ENCODE data around the gene TET1. TPM values are rescaled to one million over a fixed set of nuclear protein-coding genes. Genes with fewer than 3 reads are reported as not detected.

TET1 gene
- total and polyA plus RNA-seq, 4 donors, result 0.06 to 2.1 (median 0.75) TPM

DNA sequence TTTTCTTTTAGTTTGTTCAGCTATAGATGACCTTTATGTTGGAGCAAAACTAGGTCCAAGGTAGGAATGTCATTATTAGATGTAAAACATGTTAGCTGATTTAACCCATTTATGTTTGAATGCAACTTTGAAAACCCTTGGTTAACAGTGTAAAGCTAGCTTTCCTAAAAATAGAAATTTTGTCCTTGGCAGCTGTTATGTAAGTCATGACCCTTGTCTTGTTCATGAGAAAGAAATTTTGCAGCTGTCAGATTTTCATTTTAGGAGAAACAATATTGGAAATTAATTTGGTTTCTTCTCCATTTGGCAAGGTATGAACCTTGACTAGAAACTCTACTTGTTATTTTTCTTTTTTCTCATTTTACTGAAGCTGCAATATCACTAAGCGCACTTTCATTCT lies 137.0 kb downstream of the TET1 start:
- TF ChIP-seq, protein P1, sequence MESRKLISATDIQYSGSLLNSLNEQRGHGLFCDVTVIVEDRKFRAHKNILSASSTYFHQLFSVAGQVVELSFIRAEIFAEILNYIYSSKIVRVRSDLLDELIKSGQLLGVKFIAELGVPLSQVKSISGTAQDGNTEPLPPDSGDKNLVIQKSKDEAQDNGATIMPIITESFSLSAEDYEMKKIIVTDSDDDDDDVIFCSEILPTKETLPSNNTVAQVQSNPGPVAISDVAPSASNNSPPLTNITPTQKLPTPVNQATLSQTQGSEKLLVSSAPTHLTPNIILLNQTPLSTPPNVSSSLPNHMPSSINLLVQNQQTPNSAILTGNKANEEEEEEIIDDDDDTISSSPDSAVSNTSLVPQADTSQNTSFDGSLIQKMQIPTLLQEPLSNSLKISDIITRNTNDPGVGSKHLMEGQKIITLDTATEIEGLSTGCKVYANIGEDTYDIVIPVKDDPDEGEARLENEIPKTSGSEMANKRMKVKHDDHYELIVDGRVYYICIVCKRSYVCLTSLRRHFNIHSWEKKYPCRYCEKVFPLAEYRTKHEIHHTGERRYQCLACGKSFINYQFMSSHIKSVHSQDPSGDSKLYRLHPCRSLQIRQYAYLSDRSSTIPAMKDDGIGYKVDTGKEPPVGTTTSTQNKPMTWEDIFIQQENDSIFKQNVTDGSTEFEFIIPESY (IDR thresholded peaks at IDR 0.05), result no peak
- peak; percentile 42 for TF ChIP-seq NR2F2 (IDR thresholded peaks at IDR 0.05)
- no peak for DNase-seq (ENCODE audit: low spot score)
- no peak overlapping the region for H3K4me3 ChIP-seq (ENCODE audit: low read depth in 1 of 3, low read length in 3 of 3)
- no peaks in the 10 kb centered on the region for H3K9me3 ChIP-seq (ENCODE audit: control insufficient read depth in 4 of 4, low read length in 3 of 4)
- H3K27ac ChIP-seq (ENCODE audit: low read depth in 1 of 2, low read length in 2 of 2), result no peak overlapping the region
- no peaks in the 10 kb centered on the region for H3K36me3 ChIP-seq (ENCODE audit: control insufficient read depth in 4 of 4, insufficient read depth in 3 of 4, low read depth in 1 of 4, low read length in 3 of 4)
- H3K9ac ChIP-seq (ENCODE audit: low read depth in 1 of 2, low read length in 2 of 2), result no peak overlapping the region
- WGBS, result 99% methylated on average over 1 of the region's 1 CpG
- H3K4me1 ChIP-seq (ENCODE audit: control insufficient read depth in 4 of 4, insufficient read depth in 4 of 4, low read length in 3 of 4), result peaks cover 0 to 2% (median 0%) of the 10 kb centered on the region in 4 donors
- no peaks in the 10 kb centered on the region for H3K27me3 ChIP-seq (ENCODE audit: control insufficient read depth in 4 of 4, insufficient read depth in 4 of 4, low read length in 3 of 4)

DNA sequence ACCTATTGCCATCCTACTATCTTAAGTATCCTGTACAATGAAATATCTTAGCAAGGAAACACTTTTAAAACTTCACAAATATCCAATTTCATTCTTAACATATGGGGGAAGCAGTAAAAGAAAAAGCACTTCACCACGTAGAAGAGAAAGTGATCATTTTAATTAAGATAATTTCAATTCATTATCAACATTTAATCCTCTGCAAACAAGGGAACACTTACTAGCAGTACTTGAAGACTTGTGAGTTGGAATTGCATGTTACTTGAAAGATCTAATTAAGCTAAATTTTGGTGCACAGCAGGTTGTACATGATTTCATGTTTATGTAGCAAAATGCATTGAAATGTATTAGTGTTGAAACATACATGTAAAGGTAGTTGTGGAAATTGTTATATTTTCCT lies 140.1 kb downstream of the TET1 start:
- H3K27me3 ChIP-seq (ENCODE audit: control insufficient read depth in 4 of 4, insufficient read depth in 4 of 4, low read length in 3 of 4), result no peaks in the 10 kb centered on the region
- no peak overlapping the region for H3K4me3 ChIP-seq (ENCODE audit: low read depth in 1 of 3, low read length in 3 of 3)
- H3K4me1 ChIP-seq (ENCODE audit: control insufficient read depth in 4 of 4, insufficient read depth in 4 of 4, low read length in 3 of 4), result peaks cover 0 to 2% (median 0%) of the 10 kb centered on the region in 4 donors
- TF ChIP-seq NR2F2 (IDR thresholded peaks at IDR 0.05) (no peak), RAD21 (IDR thresholded peaks at IDR 0.05) (no peak), SP1 (IDR thresholded peaks at IDR 0.05) (no peak), RXRA (IDR thresholded peaks at IDR 0.05) (no peak), FOXA1 (IDR thresholded peaks at IDR 0.05) (no peak), HNF4G (IDR thresholded peaks at IDR 0.05) (no peak), FOXA2 (IDR thresholded peaks at IDR 0.05) (no peak)
- TF ChIP-seq, protein P2, sequence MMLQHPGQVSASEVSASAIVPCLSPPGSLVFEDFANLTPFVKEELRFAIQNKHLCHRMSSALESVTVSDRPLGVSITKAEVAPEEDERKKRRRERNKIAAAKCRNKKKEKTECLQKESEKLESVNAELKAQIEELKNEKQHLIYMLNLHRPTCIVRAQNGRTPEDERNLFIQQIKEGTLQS (IDR thresholded peaks at IDR 0.05), result no peak
- TF ChIP-seq, protein P3, sequence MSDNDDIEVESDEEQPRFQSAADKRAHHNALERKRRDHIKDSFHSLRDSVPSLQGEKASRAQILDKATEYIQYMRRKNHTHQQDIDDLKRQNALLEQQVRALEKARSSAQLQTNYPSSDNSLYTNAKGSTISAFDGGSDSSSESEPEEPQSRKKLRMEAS (IDR thresholded peaks at IDR 0.05), result no peak
- no peaks in the 10 kb centered on the region for H3K36me3 ChIP-seq (ENCODE audit: control insufficient read depth in 4 of 4, insufficient read depth in 3 of 4, low read depth in 1 of 4, low read length in 3 of 4)
- H3K27ac ChIP-seq (ENCODE audit: low read depth in 1 of 2, low read length in 2 of 2), result no peak overlapping the region
- no peak overlapping the region for H3K9ac ChIP-seq (ENCODE audit: low read depth in 1 of 2, low read length in 2 of 2)
- WGBS, result 89% methylated on average over 1 of the region's 1 CpG
- H3K9me3 ChIP-seq (ENCODE audit: control insufficient read depth in 4 of 4, low read length in 3 of 4), result no peaks in the 10 kb centered on the region
- DNase-seq (ENCODE audit: low spot score), result no peak

DNA sequence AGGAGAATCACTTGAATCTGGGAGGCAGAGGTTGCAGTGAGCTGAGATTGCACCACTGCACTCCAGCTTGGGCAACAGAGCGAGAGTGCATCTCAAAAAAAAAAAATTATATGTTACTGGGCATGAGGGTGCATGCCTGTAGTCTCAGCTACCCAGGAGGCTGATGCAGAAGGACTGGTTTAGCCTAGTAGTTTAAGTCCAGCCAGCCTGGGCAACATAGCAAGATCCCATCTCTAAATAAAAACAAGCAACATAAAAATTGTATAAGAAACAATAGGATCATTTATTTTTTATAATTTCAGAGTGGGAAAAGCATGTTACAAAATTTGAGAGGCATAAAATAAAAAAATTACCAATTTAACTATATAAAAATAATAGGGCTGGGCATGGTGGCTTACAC lies 145.4 kb downstream of the TET1 start:
- no peak for TF ChIP-seq YY1 (IDR thresholded peaks at IDR 0.05)
- no peak for TF ChIP-seq RAD21 (IDR thresholded peaks at IDR 0.05)
- TF ChIP-seq, protein P2 (IDR thresholded peaks at IDR 0.05), result no peak
- TF ChIP-seq FOXA2 (IDR thresholded peaks at IDR 0.05), result no peak
- no peak for TF ChIP-seq GABPA (IDR thresholded peaks at IDR 0.05 in 1 of 2, conservative IDR thresholded peaks at IDR 0.05 in 1 of 2)
- TF ChIP-seq RXRA (IDR thresholded peaks at IDR 0.05), result no peak
- TF ChIP-seq, protein P3 (IDR thresholded peaks at IDR 0.05), result no peak
- TF ChIP-seq, protein P4, sequence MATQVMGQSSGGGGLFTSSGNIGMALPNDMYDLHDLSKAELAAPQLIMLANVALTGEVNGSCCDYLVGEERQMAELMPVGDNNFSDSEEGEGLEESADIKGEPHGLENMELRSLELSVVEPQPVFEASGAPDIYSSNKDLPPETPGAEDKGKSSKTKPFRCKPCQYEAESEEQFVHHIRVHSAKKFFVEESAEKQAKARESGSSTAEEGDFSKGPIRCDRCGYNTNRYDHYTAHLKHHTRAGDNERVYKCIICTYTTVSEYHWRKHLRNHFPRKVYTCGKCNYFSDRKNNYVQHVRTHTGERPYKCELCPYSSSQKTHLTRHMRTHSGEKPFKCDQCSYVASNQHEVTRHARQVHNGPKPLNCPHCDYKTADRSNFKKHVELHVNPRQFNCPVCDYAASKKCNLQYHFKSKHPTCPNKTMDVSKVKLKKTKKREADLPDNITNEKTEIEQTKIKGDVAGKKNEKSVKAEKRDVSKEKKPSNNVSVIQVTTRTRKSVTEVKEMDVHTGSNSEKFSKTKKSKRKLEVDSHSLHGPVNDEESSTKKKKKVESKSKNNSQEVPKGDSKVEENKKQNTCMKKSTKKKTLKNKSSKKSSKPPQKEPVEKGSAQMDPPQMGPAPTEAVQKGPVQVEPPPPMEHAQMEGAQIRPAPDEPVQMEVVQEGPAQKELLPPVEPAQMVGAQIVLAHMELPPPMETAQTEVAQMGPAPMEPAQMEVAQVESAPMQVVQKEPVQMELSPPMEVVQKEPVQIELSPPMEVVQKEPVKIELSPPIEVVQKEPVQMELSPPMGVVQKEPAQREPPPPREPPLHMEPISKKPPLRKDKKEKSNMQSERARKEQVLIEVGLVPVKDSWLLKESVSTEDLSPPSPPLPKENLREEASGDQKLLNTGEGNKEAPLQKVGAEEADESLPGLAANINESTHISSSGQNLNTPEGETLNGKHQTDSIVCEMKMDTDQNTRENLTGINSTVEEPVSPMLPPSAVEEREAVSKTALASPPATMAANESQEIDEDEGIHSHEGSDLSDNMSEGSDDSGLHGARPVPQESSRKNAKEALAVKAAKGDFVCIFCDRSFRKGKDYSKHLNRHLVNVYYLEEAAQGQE (IDR thresholded peaks at IDR 0.05), result no peak
- TF ChIP-seq EGR1 (IDR thresholded peaks at IDR 0.05; ENCODE audit: low read depth in 2 of 2), result no peak
- no peak for TF ChIP-seq JUND (IDR thresholded peaks at IDR 0.05)
- no peak for TF ChIP-seq HNF4G (IDR thresholded peaks at IDR 0.05)
- TF ChIP-seq, protein P1 (IDR thresholded peaks at IDR 0.05), result no peak
- TF ChIP-seq TAF1 (conservative IDR thresholded peaks at IDR 0.05), result no peak
- TF ChIP-seq NR2F2 (IDR thresholded peaks at IDR 0.05), result no peak
- TF ChIP-seq SP1 (IDR thresholded peaks at IDR 0.05), result no peak
- TF ChIP-seq FOXA1 (IDR thresholded peaks at IDR 0.05), result no peak
- no peak for TF ChIP-seq HNF4A (conservative IDR thresholded peaks at IDR 0.05)
- H3K27ac ChIP-seq (ENCODE audit: low read depth in 1 of 2, low read length in 2 of 2), result no peak overlapping the region
- no peaks in the 10 kb centered on the region for H3K9me3 ChIP-seq (ENCODE audit: control insufficient read depth in 4 of 4, low read length in 3 of 4)
- H3K27me3 ChIP-seq (ENCODE audit: control insufficient read depth in 4 of 4, insufficient read depth in 4 of 4, low read length in 3 of 4), result no peaks in the 10 kb centered on the region
- H3K36me3 ChIP-seq (ENCODE audit: control insufficient read depth in 4 of 4, insufficient read depth in 3 of 4, low read depth in 1 of 4, low read length in 3 of 4), result no peaks in the 10 kb centered on the region
- H3K4me3 ChIP-seq (ENCODE audit: low read depth in 1 of 3, low read length in 3 of 3), result no peak overlapping the region
- no peak for DNase-seq (ENCODE audit: low spot score)
- no peak overlapping the region for H3K9ac ChIP-seq (ENCODE audit: low read depth in 1 of 2, low read length in 2 of 2)
- WGBS, result 95% methylated on average over 1 of the region's 1 CpG
- H3K4me1 ChIP-seq (ENCODE audit: control insufficient read depth in 4 of 4, insufficient read depth in 4 of 4, low read length in 3 of 4), result no peaks in the 10 kb centered on the region
